GM10266 (cell line): ENCODE results near the gene RNF182.
"Not testable (repeated sequence)": the region's sequence is repeated elsewhere in the genome, so short reads cannot be mapped to it uniquely, and the experiment has no call there.

ENCODE experiments used
- DNase-seq: peaks from one replicate; pipeline ENCODE4 v3.0.0; 2012; ENCODE audit errors: extremely low spot score
- CTCF ChIP-seq: IDR thresholded peaks from 2 replicates; pipeline ENCODE4 v1.5.1; 2012; ENCODE audit warnings: mild to moderate bottlenecking, low read depth; ENCODE audit not compliant: control insufficient read depth, insufficient read depth; ENCODE audit errors: missing control alignments

The RNF182 gene

DNA sequence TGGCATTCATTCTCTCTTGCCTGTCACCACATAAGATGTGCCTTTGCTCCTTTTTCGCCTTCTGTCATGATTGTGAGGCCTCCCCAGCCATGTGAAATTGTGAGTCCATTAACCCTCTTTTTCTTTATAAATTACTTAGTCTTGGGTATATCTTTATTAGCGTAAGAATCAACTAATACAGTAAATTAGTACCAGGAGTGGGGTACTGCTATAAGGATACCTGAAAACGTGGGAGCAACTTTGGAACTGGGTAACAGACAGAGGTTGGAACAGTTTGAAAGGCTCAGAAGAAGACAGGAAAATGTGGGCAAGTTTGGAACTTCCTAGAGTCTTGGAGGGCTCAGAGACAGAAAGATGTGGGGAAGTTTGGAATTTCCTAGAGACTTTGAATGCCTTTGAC, 46.6 kb downstream of the RNF182 start:
- no peak for TF ChIP-seq CTCF
- no peak for DNase-seq

GRCh38 chr6:13972602-13973001, 47.9 kb downstream of the RNF182 start:
- not testable (repeated sequence) for DNase-seq

- not testable (repeated sequence) for DNase-seq
Observed at GRCh38 chr6:13973422-13973821, 48.7 kb downstream of the RNF182 start.

GRCh38 chr6:13978102-13978640, 53.4 kb downstream of the RNF182 start:
- no peak for DNase-seq
- TF ChIP-seq CTCF, result no peak

DNA sequence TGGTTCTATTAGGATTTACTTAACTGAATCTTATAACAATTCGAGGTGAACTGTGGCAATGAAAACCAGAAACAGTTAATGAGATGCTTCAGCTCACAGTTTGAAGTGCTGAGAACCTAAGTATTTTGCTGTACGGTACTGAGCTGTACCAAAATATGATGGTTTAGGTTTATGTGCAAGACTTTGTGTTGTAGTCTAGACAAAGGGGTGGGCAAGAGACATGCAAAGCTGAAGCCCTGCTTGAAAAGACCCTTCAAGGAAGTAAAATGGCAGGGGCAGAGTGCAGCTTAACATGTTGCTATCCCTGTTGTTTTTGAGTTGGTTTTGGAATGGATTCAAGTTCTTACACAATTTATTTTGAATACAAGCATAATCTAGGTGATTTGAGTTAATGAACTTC, 54.0 kb downstream of the RNF182 start:
- TF ChIP-seq CTCF, result no peak
- no peak for DNase-seq

DNA sequence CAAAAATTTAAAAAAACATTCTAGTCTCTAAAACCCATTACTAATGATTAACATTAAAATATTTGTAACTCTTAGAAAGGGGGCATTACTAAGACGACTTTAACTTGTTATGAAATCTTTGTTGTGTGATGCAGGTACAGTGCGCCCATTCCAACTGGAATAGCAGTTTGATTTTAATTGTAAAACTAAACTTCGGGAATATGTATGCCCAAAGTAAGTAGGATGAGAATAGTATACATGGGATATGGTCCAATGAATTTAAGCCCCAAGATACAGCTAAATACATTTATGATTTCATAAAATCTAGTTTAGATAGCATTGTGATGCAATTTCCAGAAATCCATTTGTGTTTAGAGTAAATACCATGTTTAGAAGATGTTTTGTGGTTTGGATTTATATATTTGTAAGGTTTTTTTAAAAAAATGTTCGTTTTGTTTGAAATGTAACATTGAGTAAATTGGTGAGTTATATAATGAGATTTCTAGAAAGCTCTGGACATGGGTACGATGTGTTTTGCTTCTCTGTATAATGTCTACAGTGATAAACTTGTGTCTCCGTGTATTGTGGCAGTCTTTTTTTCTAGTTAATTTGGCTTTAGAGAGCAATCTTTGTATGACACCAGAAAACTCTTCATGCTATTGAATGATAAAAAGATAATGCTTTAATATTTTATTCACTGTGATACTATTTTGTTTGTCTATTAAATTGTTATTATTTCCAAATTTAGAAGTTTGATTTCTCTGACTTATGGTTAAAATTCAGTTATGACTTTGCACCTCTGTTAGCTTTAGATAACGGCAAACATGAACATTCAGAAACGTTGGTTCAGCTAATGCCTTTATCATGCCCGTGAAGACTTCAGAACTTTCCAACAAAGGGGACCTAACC, 54.8 kb downstream of the RNF182 start:
- DNase-seq, result no peak

GRCh38 chr6:13980534-13980933, 55.8 kb downstream of the RNF182 start:
- DNase-seq, result no peak
- no peak for TF ChIP-seq CTCF

More for the DNA sequence above, 54.8 kb downstream of the RNF182 start:
- no peak for TF ChIP-seq CTCF

DNA sequence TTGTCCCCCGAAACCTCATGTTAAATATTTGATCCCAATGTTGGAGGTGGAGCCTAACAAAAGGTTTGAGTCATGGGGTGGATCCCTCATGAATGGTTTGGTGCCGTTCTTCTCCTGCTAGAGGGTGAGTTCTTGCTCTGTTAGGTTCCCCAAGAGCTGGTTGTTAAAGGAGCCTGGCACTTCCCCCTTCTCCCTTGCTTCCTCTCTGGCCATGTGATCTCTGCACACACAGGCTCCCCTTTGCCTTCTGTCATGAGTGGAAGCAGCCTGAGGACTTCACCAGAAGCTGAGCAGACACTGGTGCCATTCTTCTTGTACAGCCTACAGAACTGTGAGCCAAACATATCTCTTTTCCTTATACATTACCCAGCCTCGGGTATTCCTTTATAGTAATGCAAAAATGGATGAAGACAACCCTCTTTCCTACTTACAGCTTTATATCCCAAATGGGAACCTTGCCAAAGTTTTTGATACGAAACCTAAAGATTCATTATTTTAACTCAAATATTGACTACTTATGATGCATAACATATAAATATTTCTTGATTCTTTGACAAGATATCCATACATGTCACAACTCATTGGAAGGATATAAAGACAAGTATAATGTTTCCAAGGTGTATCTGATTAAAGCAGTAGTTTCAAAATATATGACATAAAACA, 61.0 kb downstream of the RNF182 start:
- DNase-seq, result no peak
- no peak for TF ChIP-seq CTCF
